GM19238 (cell line): ENCODE measurements around the gene BIVM.
A peak's percentile ranks its signal among the peaks of the same experiment; 100 is the strongest.

Source experiments
- DNase-seq: peaks from one replicate; pipeline ENCODE4 v3.0.0; 2011; ENCODE audit warnings: low spot score; ENCODE audit not compliant: insufficient read length

The BIVM gene

DNA sequence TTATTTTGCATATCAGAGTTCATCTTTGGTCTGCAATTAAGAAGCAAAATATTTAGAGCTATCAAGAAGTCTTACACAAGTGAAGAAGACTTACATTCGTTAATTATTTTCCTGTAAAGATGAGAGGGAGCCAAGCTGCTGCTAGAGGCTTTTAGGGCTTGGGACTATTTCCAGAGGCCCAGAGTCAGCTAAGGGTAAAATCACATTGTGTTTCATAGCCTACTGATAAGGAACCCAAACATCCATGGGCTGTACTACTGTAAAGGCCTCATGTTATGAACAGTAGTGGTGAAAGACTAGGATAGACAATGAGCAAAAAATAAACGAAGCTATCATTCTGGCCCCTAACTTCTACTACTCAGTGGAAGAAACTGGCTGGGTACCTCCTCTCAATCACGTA, 14.4 kb upstream of the BIVM start:
- no peak for DNase-seq

DNA sequence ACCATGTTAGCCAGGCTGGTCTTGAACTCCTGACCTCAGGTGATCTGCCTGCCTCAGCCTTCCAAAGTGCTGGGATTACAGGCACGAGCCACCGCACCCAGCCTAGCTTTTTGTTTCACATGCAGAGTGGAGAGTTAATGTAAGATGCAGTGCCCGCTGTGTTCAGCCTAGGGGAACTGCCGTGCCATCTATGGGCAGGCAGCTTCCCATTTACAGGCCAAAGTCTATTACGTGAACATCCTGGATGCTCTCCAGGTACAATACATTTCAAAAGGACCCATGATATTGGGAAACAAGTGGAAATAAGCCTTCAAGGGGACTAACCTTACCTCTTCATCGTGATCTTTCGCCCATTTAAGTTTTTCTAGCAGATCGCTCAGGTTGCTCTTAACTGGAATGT, 10.2 kb upstream of the BIVM start:
- no peak for DNase-seq

DNA sequence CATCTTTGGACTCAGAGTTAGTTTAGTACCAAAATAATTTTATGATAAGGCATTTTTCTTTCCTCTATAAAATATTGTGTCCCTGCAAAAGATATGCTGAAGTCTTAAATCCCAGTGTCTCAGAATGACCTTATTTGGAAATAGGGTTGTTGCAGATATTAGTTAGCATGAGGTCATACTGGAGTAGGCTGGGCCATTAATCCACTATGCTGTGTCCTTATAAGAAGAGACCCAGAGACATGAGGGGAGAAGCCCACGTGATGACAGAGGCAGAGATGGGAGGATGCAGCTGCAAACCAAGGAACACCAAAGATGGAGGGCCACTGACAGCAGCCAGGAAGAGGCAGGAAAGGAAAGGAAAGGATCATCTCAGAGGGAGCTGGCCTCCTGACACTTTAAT, 6.5 kb upstream of the BIVM start:
- no peak for DNase-seq

DNA sequence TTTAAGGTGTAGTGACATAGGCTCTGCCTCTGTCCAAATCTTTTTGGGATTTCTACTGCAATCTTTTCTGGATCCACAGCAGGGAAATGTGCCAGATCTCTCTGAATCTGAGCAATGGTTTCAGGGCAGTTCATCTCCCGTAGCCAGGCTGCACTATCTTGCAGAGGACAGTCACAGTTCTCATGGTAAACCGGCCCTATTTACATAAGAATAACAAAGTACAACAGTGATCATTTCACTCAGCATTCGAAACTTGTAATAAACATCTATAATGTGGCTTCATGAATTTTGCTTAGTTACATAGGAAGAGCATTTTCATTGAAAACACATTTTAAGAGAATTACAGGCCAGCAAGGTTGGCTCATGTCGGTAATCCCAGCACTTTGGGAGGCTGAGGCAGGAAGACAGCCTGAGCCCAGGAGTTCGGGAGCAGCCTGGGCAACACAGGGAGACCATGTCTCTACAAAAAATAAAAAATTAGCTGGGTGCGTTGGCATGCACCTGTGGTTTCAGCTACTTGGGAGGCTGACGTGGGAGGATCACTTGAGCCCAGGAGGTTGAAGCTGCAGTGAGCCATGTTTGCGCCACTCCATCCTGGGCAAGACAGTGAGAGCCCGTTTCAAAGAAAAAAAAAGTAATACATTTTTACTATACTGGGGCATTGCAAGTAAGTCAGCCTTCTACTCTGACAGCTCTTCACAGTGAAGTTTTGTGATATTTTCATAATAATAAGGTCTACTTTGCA, 5.1 kb upstream of the BIVM start:
- DNase-seq, result no peak

DNA sequence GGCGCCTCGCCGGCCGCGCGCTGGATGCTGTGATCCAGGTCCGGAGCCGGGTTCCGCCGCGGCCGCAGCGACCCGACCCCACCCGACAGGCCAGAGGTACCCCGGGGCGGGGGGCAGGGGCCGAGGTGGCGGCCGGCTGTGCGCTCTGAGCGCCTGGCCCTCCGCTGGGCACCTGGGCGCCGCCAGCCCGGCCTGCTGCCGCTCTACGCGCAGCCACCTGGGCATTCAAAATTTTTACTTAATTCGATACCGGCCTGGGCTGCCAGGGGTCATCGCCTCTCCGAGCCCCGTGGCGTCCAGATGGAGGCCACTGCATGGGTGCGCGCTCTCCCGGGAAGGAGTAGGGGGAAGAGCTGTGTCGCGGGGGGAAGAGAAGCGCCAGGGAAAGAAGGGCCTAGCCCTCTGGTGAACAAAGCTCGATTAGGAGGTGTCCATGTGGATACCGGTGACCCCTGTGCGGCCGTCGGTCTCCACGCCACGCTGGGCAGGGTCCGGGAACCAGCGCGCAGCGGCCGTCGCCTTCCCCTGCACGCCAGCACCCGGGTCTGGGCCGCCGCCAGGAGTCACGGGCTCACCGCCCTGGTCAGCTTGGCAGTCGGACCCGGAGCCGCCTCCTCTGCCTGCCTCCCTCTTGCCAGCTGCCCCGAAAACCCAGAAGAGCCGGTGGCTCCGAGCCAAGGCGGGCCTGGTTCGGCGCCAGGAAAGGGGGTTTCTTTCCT, 666 bp downstream of the BIVM start:
- DNase-seq, result peak; percentile 10

DNA sequence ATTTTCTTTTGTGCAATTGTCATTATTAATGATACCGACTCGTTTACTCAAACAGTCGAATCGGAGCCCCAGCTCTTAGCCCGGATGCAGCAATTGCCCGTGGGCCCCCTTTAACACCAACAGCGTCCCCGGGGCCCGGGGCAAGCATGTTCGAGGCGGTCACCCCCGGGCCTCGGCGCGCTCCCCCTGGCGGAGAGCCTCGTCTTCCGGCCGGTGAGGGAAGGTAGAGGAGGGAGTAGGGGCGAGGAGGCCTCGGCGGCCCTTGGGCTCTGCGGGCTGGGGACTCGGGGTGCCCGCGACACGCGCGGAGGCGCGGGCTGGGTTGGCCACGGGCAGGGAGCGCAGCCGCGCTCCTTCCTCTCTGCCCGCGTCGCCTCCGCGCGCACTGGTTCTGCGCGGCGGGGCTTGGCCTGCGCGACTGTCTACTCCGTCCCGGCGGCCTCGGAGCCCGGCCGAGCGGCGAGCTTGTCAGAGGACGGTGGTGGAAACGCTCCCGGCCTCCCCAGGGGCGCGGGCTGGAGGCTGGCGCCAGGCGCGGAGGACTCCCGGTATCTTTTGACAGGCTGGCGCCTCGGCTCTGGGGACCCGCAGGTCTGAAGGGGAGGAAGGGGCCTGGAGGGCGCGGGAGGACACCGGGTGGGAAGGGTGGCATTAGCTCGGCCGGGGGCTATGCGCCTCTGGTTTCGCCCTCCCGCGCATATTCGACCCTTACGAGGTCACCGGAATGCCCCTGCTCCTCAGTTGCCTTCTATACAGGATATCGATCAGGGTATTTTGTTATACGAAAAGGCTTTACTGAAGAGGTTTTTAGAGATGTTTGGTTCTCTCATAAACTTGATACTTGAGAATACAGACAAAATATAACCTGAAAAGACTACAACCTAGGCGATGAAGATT, 1.5 kb downstream of the BIVM start:
- peak; percentile 85 for DNase-seq

DNA sequence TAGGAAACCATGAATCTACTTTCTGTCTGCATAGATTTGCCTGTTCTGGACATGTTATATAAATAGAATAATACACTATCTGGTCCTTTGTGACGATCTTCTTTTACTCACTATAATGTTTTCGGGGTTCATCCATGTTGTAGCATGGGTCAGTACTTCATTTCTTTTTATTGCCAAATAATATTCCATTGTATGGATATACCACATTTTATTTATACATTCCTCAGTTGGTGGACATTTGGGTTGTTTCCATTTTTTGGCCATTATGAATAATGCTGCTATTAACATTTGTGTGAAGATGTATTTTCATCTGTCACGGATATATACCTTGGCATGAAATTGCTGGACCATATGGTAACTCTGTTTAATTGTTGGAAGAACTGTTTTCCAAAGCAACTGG, 6.8 kb downstream of the BIVM start:
- DNase-seq, result no peak

DNA sequence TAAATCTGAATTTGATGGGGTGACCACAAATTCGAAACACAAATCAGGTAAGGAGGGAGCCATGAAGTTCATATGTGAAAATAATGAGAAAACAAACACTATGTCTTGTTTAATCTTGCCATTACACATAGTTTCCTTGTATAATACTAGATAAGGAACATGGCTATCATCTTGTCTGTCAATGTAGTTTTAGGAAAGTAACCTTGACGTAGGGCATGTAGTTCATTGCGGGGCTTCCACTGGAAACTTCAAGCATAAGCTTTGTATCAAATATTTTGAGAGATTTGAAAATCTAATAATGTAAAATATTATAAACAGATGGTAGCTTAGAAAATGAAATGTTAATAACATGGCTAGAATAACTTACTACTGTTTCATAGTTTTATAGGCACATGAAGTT, 8.8 kb downstream of the BIVM start:
- no peak for DNase-seq

DNA sequence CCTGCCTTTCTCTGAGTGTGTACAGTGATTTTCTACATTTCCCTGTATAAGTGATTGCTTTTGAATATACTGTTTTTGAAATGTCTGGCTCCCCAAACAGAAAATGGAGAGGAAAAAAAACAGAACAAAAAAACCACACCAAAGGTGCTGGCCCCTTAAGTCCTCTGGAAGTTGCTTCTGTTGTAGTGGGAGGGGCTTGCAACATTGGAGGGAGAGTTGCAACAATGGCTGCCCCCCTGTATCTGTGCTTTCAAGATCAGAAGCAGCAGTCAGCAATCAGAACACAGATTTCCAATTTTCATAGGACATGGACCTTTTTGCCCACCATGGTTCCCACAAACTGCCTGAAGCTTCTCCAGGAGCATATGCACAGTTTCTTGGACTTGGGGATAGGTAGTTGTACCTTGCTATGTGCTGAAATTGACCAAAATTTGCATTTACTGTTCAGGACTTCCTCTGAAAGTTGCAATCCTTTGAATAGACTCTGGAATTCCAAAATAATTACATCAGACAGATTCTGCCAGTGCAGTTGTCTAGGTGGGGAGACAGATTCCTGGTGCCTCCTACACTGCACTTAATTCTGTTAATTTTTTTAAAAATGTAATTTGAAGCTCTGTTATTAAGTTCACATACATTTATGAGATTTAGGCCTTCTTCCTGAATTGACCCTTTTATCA, 13.8 kb downstream of the BIVM start:
- no peak for DNase-seq

DNA sequence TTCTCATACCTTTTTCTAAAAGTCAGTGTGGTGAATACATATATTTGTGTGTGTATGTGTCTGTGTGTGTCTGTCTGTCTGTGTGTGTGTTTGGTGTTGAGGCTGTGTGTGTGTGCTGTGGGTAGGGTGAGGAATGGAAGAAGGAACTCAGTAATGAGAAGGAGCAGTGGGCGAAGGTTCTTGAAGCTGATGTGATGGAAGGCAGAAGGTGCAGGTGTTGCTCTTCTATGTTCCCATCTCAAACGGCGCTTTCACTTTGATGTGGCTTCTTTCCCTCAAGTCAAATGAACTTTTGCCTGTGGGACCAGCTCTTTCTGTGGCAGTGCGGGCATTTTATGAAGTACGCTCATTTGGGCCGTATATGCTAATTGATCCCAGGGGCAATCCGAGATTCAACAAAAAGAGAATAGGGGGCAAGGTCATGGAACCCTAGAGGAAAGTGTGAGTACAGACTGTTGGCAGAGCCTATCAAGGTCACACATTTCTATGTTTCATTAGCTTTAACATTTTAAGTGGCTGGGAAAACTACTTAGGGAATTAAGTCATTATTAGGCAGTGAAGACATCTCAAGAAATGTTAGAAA, 15.2 kb downstream of the BIVM start:
- DNase-seq, result no peak

DNA sequence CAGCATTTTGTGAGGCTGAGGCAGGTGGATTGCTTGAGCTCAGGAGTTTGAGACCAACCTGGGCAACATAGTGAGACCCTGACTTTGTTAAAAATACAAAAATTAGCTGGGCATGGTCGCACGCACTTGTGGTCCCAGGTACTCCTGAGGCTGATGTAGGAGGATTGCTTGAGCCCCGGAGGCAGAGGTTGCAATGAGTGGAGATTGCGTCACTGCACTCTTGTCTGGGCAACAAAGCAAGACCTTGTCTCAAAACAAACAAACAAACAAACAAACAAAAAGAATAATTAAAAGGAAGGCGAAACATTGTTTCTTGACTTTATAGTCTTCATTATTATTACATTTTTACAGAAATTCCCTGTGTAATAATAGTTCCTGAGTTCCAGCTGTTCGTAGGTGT, 15.9 kb downstream of the BIVM start:
- DNase-seq, result no peak

DNA sequence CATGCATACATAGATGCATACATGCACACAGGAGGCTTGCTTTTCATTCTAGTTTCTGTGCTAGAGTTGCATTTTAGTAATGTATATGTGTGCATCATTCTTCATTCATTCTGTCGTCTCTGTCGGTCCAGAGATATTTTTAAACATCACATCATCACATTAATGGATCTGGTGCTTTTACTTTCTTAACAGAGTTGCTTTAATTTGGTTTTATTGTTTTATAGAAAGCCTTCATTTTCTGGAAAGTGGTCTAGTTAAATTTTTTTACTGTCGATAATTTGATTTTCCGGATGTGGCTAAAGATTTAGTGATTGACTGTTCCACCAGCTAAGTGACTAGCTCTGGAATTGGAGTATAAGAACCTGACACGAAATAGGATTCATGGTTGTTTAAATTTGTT, 16.9 kb downstream of the BIVM start:
- no peak for DNase-seq

DNA sequence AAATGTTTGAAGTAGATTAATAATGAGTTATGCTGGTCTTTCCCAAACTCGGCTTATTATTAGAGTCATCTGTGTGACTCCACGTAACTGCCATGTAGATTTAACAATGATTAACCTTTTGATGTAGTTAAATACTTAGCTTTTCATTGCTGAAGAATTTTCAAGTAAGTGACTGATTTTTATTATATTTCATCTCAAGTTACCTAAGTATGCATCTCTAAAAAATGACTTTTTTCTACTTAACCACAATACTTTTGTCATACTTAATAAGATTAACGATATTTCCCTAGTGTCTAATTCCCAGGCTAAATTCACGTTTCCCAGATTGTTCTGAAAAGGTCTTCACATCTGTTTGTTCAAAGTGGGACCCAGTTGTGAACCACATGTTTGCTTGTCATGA, 17.8 kb downstream of the BIVM start:
- DNase-seq, result no peak

DNA sequence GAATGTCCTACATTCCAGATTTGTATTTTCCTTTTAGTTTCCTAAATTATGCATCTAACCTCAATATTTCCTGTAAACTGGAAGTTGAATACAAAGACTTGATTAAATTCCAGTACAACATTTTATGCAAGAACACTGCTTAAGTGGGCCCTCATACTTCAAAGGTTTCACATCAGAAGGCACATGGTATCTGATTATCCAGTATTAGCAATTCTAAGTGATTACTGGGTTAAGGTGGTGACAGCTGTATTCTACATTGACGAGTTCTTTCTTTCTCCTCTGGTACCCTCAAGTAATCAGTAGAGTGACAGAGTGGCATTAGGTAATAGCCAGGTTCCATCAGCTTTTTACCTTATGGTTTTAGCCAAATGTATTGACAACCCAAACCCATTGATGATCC, 18.3 kb downstream of the BIVM start:
- no peak for DNase-seq

DNA sequence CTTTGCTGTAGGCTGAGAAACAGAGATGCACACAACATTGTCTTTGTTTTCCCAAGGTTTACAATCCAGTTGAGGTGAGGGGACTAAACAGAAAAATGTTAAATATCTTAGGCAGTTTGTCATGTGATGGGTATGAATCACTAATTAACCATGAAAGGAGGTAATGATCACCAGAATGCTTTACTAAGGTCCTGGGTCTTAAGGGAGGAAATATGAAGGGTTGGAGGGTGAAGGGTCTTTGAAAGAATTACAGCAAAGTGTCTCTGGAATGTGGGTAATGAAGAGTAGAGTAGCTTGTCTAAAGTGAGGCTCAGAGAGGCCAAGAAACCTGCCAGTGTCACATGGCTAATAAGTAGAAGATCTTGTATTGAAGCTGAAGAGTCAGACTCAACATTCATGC, 19.0 kb downstream of the BIVM start:
- no peak for DNase-seq

DNA sequence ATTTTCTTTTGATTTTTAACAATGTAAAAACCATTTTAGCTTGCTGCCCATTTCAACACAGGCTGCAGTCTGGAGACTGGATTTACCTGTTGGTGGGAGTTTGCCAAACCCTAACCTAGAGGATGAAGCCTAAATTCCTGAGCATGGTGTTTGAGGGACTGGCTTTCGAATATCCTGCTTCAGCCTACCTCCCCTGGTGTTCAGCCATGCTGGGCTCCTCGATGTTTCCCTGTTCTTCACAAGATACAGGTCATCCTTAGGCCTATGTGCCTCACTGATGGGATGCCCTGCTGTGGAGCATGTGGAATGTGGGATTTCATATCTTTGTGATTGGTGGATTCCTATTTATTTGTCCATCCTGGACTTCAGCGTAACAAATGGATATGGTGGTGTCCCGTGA, 26.5 kb downstream of the BIVM start:
- DNase-seq, result no peak

DNA sequence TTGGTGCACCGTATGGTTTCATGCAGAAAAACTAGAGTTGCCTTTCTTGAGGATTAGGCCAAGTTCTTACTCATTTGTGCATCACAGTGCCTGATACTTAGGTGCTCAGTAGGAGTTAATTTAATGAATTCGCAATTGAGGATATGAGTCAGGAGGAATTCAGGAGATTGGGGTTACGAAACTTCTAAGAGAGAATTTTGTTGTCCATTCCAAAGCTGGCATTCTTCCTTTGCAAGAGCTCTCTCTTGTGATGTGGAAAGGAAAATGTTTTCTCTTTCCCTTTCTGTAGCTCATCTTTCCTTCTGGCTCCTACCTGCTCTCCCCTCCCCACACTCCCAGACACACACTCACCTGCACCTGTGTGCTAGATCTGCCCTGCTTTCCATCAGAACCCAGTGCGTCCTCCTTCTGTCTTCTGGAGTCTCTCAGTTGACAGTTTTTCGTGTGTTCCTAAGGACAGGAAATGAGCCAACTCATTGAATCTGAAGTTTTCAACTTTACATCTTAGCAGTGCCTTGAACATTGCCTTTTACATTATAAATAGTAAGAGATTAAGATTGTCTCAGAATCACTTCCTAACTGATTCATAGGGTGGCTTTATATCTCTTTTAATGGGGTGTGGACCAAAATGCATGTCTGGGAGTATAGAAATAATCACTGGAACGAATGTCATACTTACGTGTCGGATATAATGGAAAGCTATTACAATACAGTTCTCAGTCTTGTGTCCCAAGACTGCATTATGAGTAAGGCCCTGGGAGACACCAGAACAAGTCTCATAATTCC, 27.2 kb downstream of the BIVM start:
- no peak for DNase-seq

DNA sequence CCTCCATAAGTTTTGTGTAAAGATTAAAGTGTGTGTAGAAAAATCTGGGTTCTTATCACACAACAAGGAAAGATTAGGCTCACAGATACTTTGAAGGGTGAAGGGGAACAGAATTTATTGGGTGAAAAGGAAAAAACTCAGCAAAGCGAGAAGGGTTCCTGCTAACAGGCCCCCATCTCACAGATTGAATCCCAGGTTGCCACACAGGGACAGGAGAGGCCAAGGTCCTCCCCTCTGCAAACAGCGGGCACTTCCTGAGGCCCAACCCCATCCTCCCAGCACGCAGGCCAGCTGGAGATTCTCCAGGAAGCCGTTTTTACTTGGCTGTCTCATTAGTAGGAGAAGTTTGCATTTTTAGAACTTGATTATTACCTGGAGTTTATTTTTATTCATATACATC, 31.7 kb downstream of the BIVM start:
- no peak for DNase-seq

DNA sequence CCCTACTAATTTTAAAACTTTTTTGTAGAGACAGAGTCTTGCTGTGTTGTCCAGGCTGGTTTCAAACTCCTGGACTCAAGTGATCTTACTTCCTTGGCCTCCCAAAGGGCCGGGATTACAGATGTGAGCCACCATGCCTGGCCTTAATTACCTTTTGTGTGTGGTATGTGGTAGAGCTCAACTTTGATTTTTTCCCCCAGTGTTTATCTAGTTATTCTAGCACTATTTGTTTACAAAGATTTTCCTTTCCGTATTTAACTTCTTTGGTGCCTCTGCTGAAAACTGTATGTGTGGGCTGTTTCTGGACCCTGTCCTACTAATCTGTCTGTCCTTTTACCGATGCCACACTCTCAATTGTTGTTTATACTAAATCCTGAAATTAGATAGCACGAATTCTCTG, 37.6 kb downstream of the BIVM start:
- DNase-seq, result no peak

DNA sequence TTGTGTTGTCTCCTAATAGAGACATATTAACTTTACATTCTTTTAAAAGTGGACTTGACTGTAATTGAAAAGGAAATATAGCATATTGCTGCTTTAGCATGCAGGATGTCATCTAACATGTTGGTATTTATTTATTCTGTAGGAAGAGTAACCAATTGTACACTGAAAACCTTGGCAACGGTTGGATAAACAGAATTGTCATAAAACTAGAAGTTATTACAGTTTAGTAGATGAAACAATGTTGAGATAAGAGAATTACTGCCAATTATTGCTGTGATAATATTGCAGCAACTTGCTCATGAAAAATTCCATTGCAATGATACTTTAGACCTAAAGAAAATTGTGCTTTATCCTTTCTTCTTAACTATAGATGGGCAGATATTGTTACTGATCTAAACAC, 39.4 kb downstream of the BIVM start:
- DNase-seq, result no peak

DNA sequence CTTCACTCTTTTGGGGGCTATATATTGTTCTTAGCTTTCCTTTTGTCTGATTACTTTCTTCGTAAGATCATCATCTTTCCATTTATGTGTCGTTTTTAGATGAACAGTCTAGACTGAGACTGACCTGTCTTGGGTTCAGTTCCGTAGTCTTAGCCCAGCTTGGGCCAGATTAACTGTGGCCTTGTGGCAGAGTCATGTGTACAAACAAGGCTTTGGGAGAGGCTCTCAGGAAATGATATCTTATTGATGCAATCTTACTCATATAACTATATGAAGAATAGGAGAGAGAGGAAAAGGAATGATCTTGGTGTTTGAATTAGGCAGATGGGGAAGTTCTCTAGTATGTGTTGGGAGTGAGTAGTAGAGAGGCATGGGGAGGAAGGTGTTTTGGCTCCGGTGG, 40.1 kb downstream of the BIVM start:
- no peak for DNase-seq
